IMR-90 (cell line): Measurements from ENCODE around the gene CYB5RL. TPM values are rescaled to one million over a fixed set of nuclear protein-coding genes. Genes with fewer than 3 reads are reported as not detected.

Experiments used
- ATAC-seq: fragments of 200-7000 bp; cut with Tn5 transposase; 2 replicates; pipeline ENCODE4 v1.9.1; 2020; ENCODE audit warnings: low read depth, mild to moderate bottlenecking, moderate library complexity
- BruUV-seq: library from RNA; stranded (reverse); fragments of 400-500 nt; replicated peaks from 2 replicates; lab custom pipeline; 2021; lab: Mats Ljungman, UMichigan
- CTCF ChIA-PET: fragments of 300-600 bp; formaldehyde crosslinking; extraction: SDS; loops from one replicate; lab custom pipeline; 2021; ENCODE audit warnings: antibody characterized with exemption; lab: Yijun Ruan, JAX
- POLR2A ChIA-PET: fragments of 300-600 bp; sonication (Branson Sonifier 250); formaldehyde crosslinking; loops from one replicate; lab custom pipeline; 2022; ENCODE audit warnings: antibody characterized with exemption; ENCODE audit not compliant: unreplicated experiment; lab: Charles Lee
- DNase-seq: peaks from one replicate; pipeline ENCODE4 v3.0.0; 2013
- H2AFZ ChIP-seq: replicated peaks from 2 replicates; pipeline ENCODE3; 2013; ENCODE audit warnings: low read length, mild to moderate bottlenecking; ENCODE audit not compliant: poor library complexity
- H2AK5ac ChIP-seq: 2 replicates; pipeline ENCODE4 v1.6.1; 2013; ENCODE audit warnings: low read depth, low read length, inconsistent platforms
- H2AK9ac ChIP-seq: replicated peaks from 2 replicates; pipeline ENCODE3; 2013; ENCODE audit warnings: mild to moderate bottlenecking, low read depth, low read length, moderate library complexity; ENCODE audit not compliant: poor library complexity
- H2BK120ac ChIP-seq: 2 replicates; pipeline ENCODE4 v1.6.1; 2013; ENCODE audit warnings: low read depth, low read length, inconsistent platforms
- H2BK15ac ChIP-seq: 3 replicates; pipeline ENCODE4 v1.6.1; 2013; ENCODE audit warnings: low read depth, low read length, inconsistent platforms
- H2BK20ac ChIP-seq: 2 replicates; pipeline ENCODE4 v1.6.1; 2013; ENCODE audit warnings: low read depth, mild to moderate bottlenecking, inconsistent platforms, low read length, moderate library complexity
- H2BK5ac ChIP-seq: 2 replicates; pipeline ENCODE4 v1.6.1; 2013; ENCODE audit warnings: mild to moderate bottlenecking, low read depth, low read length, inconsistent platforms; ENCODE audit not compliant: poor library complexity, severe bottlenecking
- H3K14ac ChIP-seq: replicated peaks from 2 replicates; pipeline ENCODE4 v1.6.1; 2013; ENCODE audit warnings: low read depth, low read length, inconsistent platforms
- H3K18ac ChIP-seq: 2 replicates; pipeline ENCODE4 v1.6.1; 2013; ENCODE audit warnings: low read depth, low read length, control low read depth
- H3K23ac ChIP-seq: 2 replicates; pipeline ENCODE4 v1.6.1; 2013; ENCODE audit warnings: low read depth, low read length, inconsistent platforms
- H3K27ac ChIP-seq: 2 replicates; pipeline ENCODE4 v1.5.1; 2013; ENCODE audit warnings: mild to moderate bottlenecking, control low read depth, low read length; ENCODE audit not compliant: insufficient read depth
- H3K27me3 ChIP-seq: 2 replicates; pipeline ENCODE4 v1.6.1; 2013; ENCODE audit warnings: low read length; ENCODE audit not compliant: control insufficient read depth, insufficient read depth
- H3K36me3 ChIP-seq: 2 replicates; pipeline ENCODE4 v1.6.1; 2013; ENCODE audit warnings: low read length, mixed read lengths; ENCODE audit not compliant: control insufficient read depth, insufficient read depth
- H3K4ac ChIP-seq: 2 replicates; pipeline ENCODE4 v1.6.1; 2013; ENCODE audit warnings: low read depth, low read length, inconsistent platforms
- H3K4me1 ChIP-seq: 2 replicates; pipeline ENCODE4 v1.6.1; 2013; ENCODE audit warnings: low read length, mixed read lengths; ENCODE audit not compliant: control insufficient read depth, insufficient read depth
- H3K4me2 ChIP-seq: 2 replicates; pipeline ENCODE4 v1.6.1; 2013; ENCODE audit warnings: low read depth, mild to moderate bottlenecking, control low read depth, low read length, moderate library complexity
- H3K4me3 ChIP-seq: 2 replicates; pipeline ENCODE4 v1.5.1; 2013; ENCODE audit warnings: low read depth, mild to moderate bottlenecking, control low read depth, low read length, moderate library complexity; ENCODE audit not compliant: insufficient read depth
- H3K56ac ChIP-seq: 2 replicates; pipeline ENCODE4 v1.6.1; 2013; ENCODE audit warnings: low read length, inconsistent platforms; ENCODE audit not compliant: insufficient read depth; ENCODE audit errors: extremely low read depth
- H3K79me1 ChIP-seq, 2 experiments: 2 replicates each; pipeline ENCODE4 v1.6.1; 2013; ENCODE audit warnings: low read length in 2 of 2, inconsistent platforms in 1 of 2, low read depth in 1 of 2
- H3K9ac ChIP-seq: 2 replicates; pipeline ENCODE4 v1.6.1; 2013; ENCODE audit warnings: low read depth, low read length, control low read depth
- H3K9me1 ChIP-seq: 2 replicates; pipeline ENCODE4 v1.6.1; 2013; ENCODE audit warnings: low read length, inconsistent platforms; ENCODE audit not compliant: insufficient read depth
- H3K9me3 ChIP-seq: 2 replicates; pipeline ENCODE4 v1.6.1; 2013; ENCODE audit warnings: low read length; ENCODE audit not compliant: control insufficient read depth, insufficient read depth
- H4K20me1 ChIP-seq: 2 replicates; pipeline ENCODE4 v1.6.1; 2013; ENCODE audit warnings: low read length, inconsistent platforms; ENCODE audit not compliant: insufficient read depth
- H4K5ac ChIP-seq: 2 replicates; pipeline ENCODE4 v1.6.1; 2013; ENCODE audit warnings: mild to moderate bottlenecking, low read depth, low read length, control low read depth
- H4K8ac ChIP-seq, 2 experiments: 2 replicates each; pipeline ENCODE4 v1.6.1; 2013; ENCODE audit warnings: low read depth in 2 of 2, low read length in 2 of 2, control low read depth in 1 of 2, inconsistent platforms in 1 of 2
- H4K91ac ChIP-seq: 2 replicates; pipeline ENCODE4 v1.6.1; 2013; ENCODE audit warnings: low read depth, low read length, inconsistent platforms; ENCODE audit not compliant: insufficient read depth
- MAFK ChIP-seq: IDR thresholded peaks from 2 replicates; pipeline ENCODE4 v1.6.1; 2012; ENCODE audit warnings: low read depth, low read length, improper control_type of control experiment
- RAD21 ChIP-seq: IDR thresholded peaks from 2 replicates; pipeline ENCODE4 v1.6.1; 2012; ENCODE audit warnings: low read length, improper control_type of control experiment
- RFX5 ChIP-seq: IDR thresholded peaks from 2 replicates; pipeline ENCODE4 v1.8.0; 2012; ENCODE audit warnings: low read depth, mild to moderate bottlenecking, low read length, moderate library complexity
- USF2 ChIP-seq: fragments of 150-350 bp; IDR thresholded peaks from 2 replicates; pipeline ENCODE4 v1.6.1; 2017; ENCODE audit warnings: mild to moderate bottlenecking, antibody characterized with exemption, low read length, low read depth
- WGBS, 2 experiments: methylation state at CpG; one replicate each; pipeline versions ENCODE4 v1.1.5 to v1.1.7; 2013; ENCODE audit warnings: missing lambda C conversion rate in 2 of 2; ENCODE audit not compliant: insufficient read length in 1 of 2; ENCODE audit errors: extremely low coverage in 2 of 2; 5-methylcytosine and 5-hydroxymethylcytosine counted together
- dilution Hi-C: fragments of 300-500 bp; cut with HindIII; formaldehyde crosslinking; loops from one replicate; pipeline ENCODE4 v1.14.3; 2018; ENCODE audit warnings: low sequenced_read_pairs; ENCODE audit not compliant: unreplicated experiment
- in situ Hi-C: fragments of 300-500 bp; cut with MboI; formaldehyde crosslinking; loops from 3 replicates; pipeline ENCODE4 v1.14.3; 2019; ENCODE audit warnings: low sequenced_read_pairs, inconsistent platforms, mixed read lengths
- intact Hi-C: fragments of 100-400 bp; cut with micrococcal nuclease; formaldehyde crosslinking; loops from 2 replicates; pipeline ENCODE4 v1.10.0; 2022
- polyA plus RNA-seq, 3 experiments: library from polyadenylated mRNA; depleted of rRNA; stranded (reverse); fragments of >200 nt; gene quantifications; 2 replicates each; pipeline ENCODE4 v1.2.3, GENCODE V29; 2012; ENCODE audit warnings: low replicate concordance in 1 of 3
- total RNA-seq: library from RNA; depleted of rRNA; stranded (reverse); fragments of >200 nt; gene quantifications from 2 replicates; pipeline ENCODE4 v1.2.3, GENCODE V29; 2012

Gene CYB5RL
- total and polyA plus RNA-seq, 2 of the 4 experiments (the other 2 are of a cell fraction): 3.8 to 4.3 TPM

- dilution Hi-C loops (no loop called here), in situ Hi-C loops (loop anchor here (25.0 kb wide), 1 partner anchor 358 kb away; no protein-coding TSS in a partner anchor), intact Hi-C loops (loop anchor here (10.0 kb wide), 1 partner anchor 185 kb away; the partner anchor contains the start of gene SSBP3)
- no peak overlapping the region for H2BK120ac ChIP-seq
- POLR2A ChIA-PET: interaction anchor here (0.6 kb wide), 1 partner anchor 26 kb away, joined by 8 read pairs; no protein-coding TSS in a partner anchor
- no peak overlapping the region for H2BK15ac ChIP-seq
- no peak overlapping the region for H4K5ac ChIP-seq
- peaks cover 14% of the 10 kb centered on the region for H3K4me1 ChIP-seq
- TF ChIP-seq USF2: peak; percentile 57
- TF ChIP-seq MAFK: peak; percentile 92
- TF ChIP-seq RAD21: peak; percentile 7; the same call in 1 of the 2 replicates
- no peak for TF ChIP-seq RFX5
- H3K27me3 ChIP-seq: no peaks in the 10 kb centered on the region
- H4K20me1 ChIP-seq: peaks cover 19% of the 10 kb centered on the region
- H2AFZ ChIP-seq: peak overlapping the region; percentile 34
- H3K9me1 ChIP-seq: peaks cover 25% of the 10 kb centered on the region
- peaks cover 0 to 9% of the 10 kb centered on the region in 2 experiments; a peak in 2 of 4 replicates for H3K79me1 ChIP-seq
- no peak overlapping the region for H3K18ac ChIP-seq
- no peak overlapping the region for H3K9ac ChIP-seq
- WGBS, 2 experiments: 20% methylated on average over 2 of the region's 18 CpGs; no CpG with 5 or more reads in 1 of the 2 experiments
- CTCF ChIA-PET: interaction anchor here (1.5 kb wide), 1 partner anchor 114 kb away, joined by 3 read pairs; no protein-coding TSS in a partner anchor
- H4K91ac ChIP-seq: no peak overlapping the region
- H4K8ac ChIP-seq: peak overlapping the region in 1 of 2 experiments; percentile 60; a peak in 1 of 4 replicates
- no peak overlapping the region for H3K4ac ChIP-seq
- H3K27ac ChIP-seq: no peak overlapping the region
- peak overlapping the region; percentile 40; the same call in 1 of the 2 replicates for H2AK5ac ChIP-seq
- no peaks in the 10 kb centered on the region for H3K9me3 ChIP-seq
- no peak overlapping the region for H3K4me2 ChIP-seq
- no peak overlapping the region for H2BK20ac ChIP-seq
- no peak overlapping the region for H3K56ac ChIP-seq
- peaks cover 40% of the 10 kb centered on the region for H3K36me3 ChIP-seq
- peak overlapping the region; percentile 27; the same call in 1 of the 2 replicates for H3K23ac ChIP-seq
- H3K4me3 ChIP-seq: no peak overlapping the region
- no peak overlapping the region for H2AK9ac ChIP-seq
- 0 out of 2 replicates have a peak overlapping the region, but pooled peaks have one; percentile 8 for H3K14ac ChIP-seq
- H2BK5ac ChIP-seq: no peak overlapping the region
- no TSS peak for BruUV-seq
- DNase-seq (peak; percentile 45), ATAC-seq (peak; percentile 70)
Observed at GRCh38 chr1:54220004-54220811, 20.4 kb upstream of the CYB5RL start.
